H1 (cell line): ENCODE measurements around the gene UNC5B. TPM values are rescaled to one million over a fixed set of nuclear protein-coding genes. Genes with fewer than 3 reads are reported as not detected.

Experiments used
- CTCF ChIA-PET: fragments of 300-600 bp; sonication (Branson Sonifier 250); formaldehyde crosslinking; loops from one replicate; lab custom pipeline; 2021; ENCODE audit not compliant: partially characterized antibody; lab: Charles Lee
- POLR2A ChIA-PET: fragments of 300-600 bp; sonication (Branson Sonifier 250); formaldehyde crosslinking; loops from one replicate; lab custom pipeline; 2021; ENCODE audit warnings: inconsistent platforms; ENCODE audit not compliant: partially characterized antibody; lab: Charles Lee
- DNase-seq, 2 experiments: peaks; one replicate each; pipeline versions ENCODE4 v3.0.0 to v3.0.0-alpha.2; 2010 to 2022; ENCODE audit warnings: low spot score in 2 of 2, low read depth in 1 of 2, mixed read lengths in 1 of 2
- FAIRE-seq: peaks from 2 replicates; lab custom pipeline; 2011; peaks lifted over from hg19 to GRCh38; lab: Jason Lieb, UNC
- H2AFZ ChIP-seq: 2 replicates; pipeline ENCODE4 v1.8.1; 2012; ENCODE audit warnings: low read length, inconsistent platforms
- H2AK5ac ChIP-seq: 2 replicates; pipeline ENCODE4 v1.6.1; 2013; ENCODE audit warnings: low read depth, low read length
- H2BK120ac ChIP-seq: replicated peaks from 2 replicates; pipeline ENCODE3; 2013; ENCODE audit warnings: low read depth, low read length, inconsistent platforms
- H2BK12ac ChIP-seq: 2 replicates; pipeline ENCODE4 v1.6.1; 2013; ENCODE audit warnings: low read depth, low read length
- H2BK15ac ChIP-seq: 2 replicates; pipeline ENCODE4 v1.6.1; 2013; ENCODE audit warnings: low read length
- H2BK20ac ChIP-seq: 2 replicates; pipeline ENCODE4 v1.6.1; 2013; ENCODE audit warnings: low read length
- H2BK5ac ChIP-seq: 2 replicates; pipeline ENCODE4 v1.6.1; 2013; ENCODE audit warnings: low read depth, low read length
- H3K14ac ChIP-seq: 2 replicates; pipeline ENCODE4 v1.6.1; 2013; ENCODE audit warnings: inconsistent platforms; ENCODE audit not compliant: insufficient read length
- H3K18ac ChIP-seq: 2 replicates; pipeline ENCODE4 v1.6.1; 2013; ENCODE audit warnings: low read length; ENCODE audit errors: extremely low read depth
- H3K23ac ChIP-seq: 2 replicates; pipeline ENCODE4 v1.6.1; 2013; ENCODE audit warnings: inconsistent platforms; ENCODE audit not compliant: insufficient read length
- H3K23me2 ChIP-seq: 2 replicates; pipeline ENCODE4 v1.6.1; 2013; ENCODE audit warnings: low read depth, low read length
- H3K27ac ChIP-seq: 2 replicates; pipeline ENCODE4 v1.6.1; 2011; ENCODE audit warnings: low read depth, low read length, inconsistent platforms
- H3K27me3 ChIP-seq, 4 experiments: replicated peaks in 1 of 4; 1 replicate in 1 of 4; 2 replicates in 3 of 4; pipeline versions ENCODE4 v1.6.1 to v1.8.1; 2011 to 2013; ENCODE audit warnings: low read length in 3 of 4, mild to moderate bottlenecking in 3 of 4, inconsistent platforms in 2 of 4, mixed read lengths in 2 of 4, moderate library complexity in 1 of 4; ENCODE audit not compliant: control insufficient read depth in 3 of 4, insufficient read depth in 3 of 4; ENCODE audit errors: extremely low read depth in 1 of 4
- H3K36me3 ChIP-seq, 4 experiments: 2 replicates each; pipeline versions ENCODE4 v1.6.1 to v1.8.1; 2011 to 2013; ENCODE audit warnings: mild to moderate bottlenecking in 4 of 4, low read length in 3 of 4, moderate library complexity in 2 of 4, control low read depth in 1 of 4, inconsistent platforms in 1 of 4; ENCODE audit not compliant: insufficient read depth in 4 of 4, control insufficient read depth in 2 of 4
- H3K4ac ChIP-seq: replicated peaks from 2 replicates; pipeline ENCODE3; 2013; ENCODE audit warnings: low read length, low read depth, mixed read lengths, inconsistent platforms; ENCODE audit not compliant: insufficient read length
- H3K4me1 ChIP-seq, 4 experiments: replicated peaks in 1 of 4; 1 replicate in 1 of 4; 2 replicates in 3 of 4; pipeline versions ENCODE4 v1.6.1 to v1.8.1; 2011 to 2013; ENCODE audit warnings: low read length in 3 of 4, inconsistent platforms in 2 of 4, mixed read lengths in 1 of 4; ENCODE audit not compliant: insufficient read depth in 4 of 4, control insufficient read depth in 3 of 4
- H3K4me2 ChIP-seq, 2 experiments: 2 replicates each; pipeline versions ENCODE4 v1.6.1 to v1.8.1; 2011 to 2013; ENCODE audit warnings: low read depth in 2 of 2, low read length in 2 of 2, control low read depth in 1 of 2, inconsistent platforms in 1 of 2, mild to moderate bottlenecking in 1 of 2; ENCODE audit not compliant: insufficient read depth in 1 of 2
- H3K4me3 ChIP-seq, 4 experiments: fragments of 200-600, 300-600 bp in 1 of 4; sonication (generic), shearing (Covaris generic), sonication (Bioruptor Twin) in 1 of 4; 2 replicates each; pipeline versions ENCODE4 v1.5.1 to v1.8.1; 2011 to 2016; ENCODE audit warnings: low read length in 4 of 4, low read depth in 3 of 4, control low read depth in 2 of 4, inconsistent platforms in 2 of 4, mild to moderate bottlenecking in 2 of 4, mixed read lengths in 1 of 4, moderate library complexity in 1 of 4; ENCODE audit not compliant: insufficient read depth in 2 of 4; ENCODE audit errors: extremely low read depth in 1 of 4
- H3K56ac ChIP-seq: replicated peaks from 2 replicates; pipeline ENCODE3; 2013; ENCODE audit warnings: low read depth, mild to moderate bottlenecking, mixed read lengths, low read length, inconsistent platforms; ENCODE audit not compliant: insufficient read length
- H3K79me1 ChIP-seq: 2 replicates; pipeline ENCODE4 v1.6.1; 2013; ENCODE audit warnings: low read depth, low read length, control low read depth
- H3K79me2 ChIP-seq, 2 experiments: 2 replicates each; pipeline versions ENCODE4 v1.6.1 to v1.8.1; 2012 to 2013; ENCODE audit warnings: low read length in 2 of 2, mild to moderate bottlenecking in 2 of 2, inconsistent platforms in 1 of 2; ENCODE audit not compliant: insufficient read depth in 2 of 2, control insufficient read depth in 1 of 2
- H3K9ac ChIP-seq, 4 experiments: replicated peaks in 1 of 4; 1 replicate in 1 of 4; 2 replicates in 3 of 4; pipeline versions ENCODE4 v1.6.1 to v1.8.1; 2011 to 2013; ENCODE audit warnings: low read depth in 3 of 4, low read length in 3 of 4, control low read depth in 2 of 4, mild to moderate bottlenecking in 2 of 4, moderate library complexity in 2 of 4, inconsistent platforms in 1 of 4; ENCODE audit errors: extremely low read depth in 1 of 4
- H3K9me3 ChIP-seq, 2 experiments: 2 replicates each; pipeline versions ENCODE4 v1.6.1 to v1.8.1; 2012 to 2013; ENCODE audit warnings: mild to moderate bottlenecking in 2 of 2, moderate library complexity in 2 of 2, control low read depth in 1 of 2, inconsistent platforms in 1 of 2, low read depth in 1 of 2, low read length in 1 of 2, mixed read lengths in 1 of 2; ENCODE audit not compliant: insufficient read depth in 2 of 2
- H4K20me1 ChIP-seq, 2 experiments: replicated peaks in 1 of 2; 2 replicates each; pipeline versions ENCODE3 to v1.8.1; 2011 to 2013; ENCODE audit warnings: inconsistent platforms in 2 of 2, low read length in 2 of 2, mild to moderate bottlenecking in 1 of 2; ENCODE audit not compliant: insufficient read depth in 2 of 2, control insufficient read depth in 1 of 2
- H4K5ac ChIP-seq: 2 replicates; pipeline ENCODE4 v1.6.1; 2013; ENCODE audit warnings: low read length, low read depth, mixed read lengths, inconsistent platforms; ENCODE audit not compliant: insufficient read length
- H4K8ac ChIP-seq: 2 replicates; pipeline ENCODE4 v1.8.0; 2013; ENCODE audit warnings: mild to moderate bottlenecking, moderate library complexity, low read length, inconsistent platforms; ENCODE audit not compliant: insufficient read depth; ENCODE audit errors: extremely low read depth
- H4K91ac ChIP-seq: replicated peaks from 2 replicates; pipeline ENCODE3; 2013; ENCODE audit warnings: low read length, mixed read lengths, inconsistent platforms; ENCODE audit not compliant: insufficient read length
- BCL11A ChIP-seq, 2 experiments: IDR thresholded peaks; one replicate each; pipeline ENCODE4 v1.6.1; 2011; ENCODE audit warnings: low read depth in 2 of 2, low read length in 2 of 2, mild to moderate bottlenecking in 2 of 2
- EZH2 ChIP-seq: fragments of 200-600 bp; sonication (generic); IDR thresholded peaks from 2 replicates; pipeline ENCODE4 v1.7.1; 2012; ENCODE audit warnings: low read depth, mild to moderate bottlenecking, moderate library complexity, low read length, inconsistent platforms; ENCODE audit not compliant: severe bottlenecking
- FOSL1 ChIP-seq: IDR thresholded peaks from 2 replicates; pipeline ENCODE4 v1.6.1; 2011; ENCODE audit warnings: mild to moderate bottlenecking, low read depth, low read length, moderate library complexity; ENCODE audit not compliant: insufficient read depth
- GABPA ChIP-seq: IDR thresholded peaks from 2 replicates; pipeline ENCODE4 v1.6.1; 2011; ENCODE audit warnings: mild to moderate bottlenecking, low read length, moderate library complexity, borderline replicate concordance; ENCODE audit not compliant: insufficient read depth
- HDAC2 ChIP-seq, 2 experiments: fragments of 300-600 bp in 1 of 2; sonication (generic) in 1 of 2; IDR thresholded peaks; 2 replicates each; pipeline ENCODE4 v1.6.1; 2011 to 2012; ENCODE audit warnings: low read depth in 2 of 2, low read length in 2 of 2, mild to moderate bottlenecking in 2 of 2, moderate library complexity in 2 of 2, borderline replicate concordance in 1 of 2, inconsistent platforms in 1 of 2
- JUN ChIP-seq: IDR thresholded peaks from 2 replicates; pipeline ENCODE4 v1.6.1; 2011; ENCODE audit warnings: low read depth, mild to moderate bottlenecking, improper control_type of control experiment, low read length
- PHF8 ChIP-seq: fragments of 200-600 bp; sonication (generic); conservative IDR thresholded peaks from 2 replicates; pipeline ENCODE4 v1.7.1; 2012; ENCODE audit warnings: low read depth, mild to moderate bottlenecking, inconsistent platforms, low read length, moderate library complexity
- POLR2AphosphoS5 ChIP-seq: IDR thresholded peaks from 2 replicates; pipeline ENCODE4 v1.6.1; 2011; ENCODE audit warnings: low read depth, low read length
- SP2 ChIP-seq: IDR thresholded peaks from 2 replicates; pipeline ENCODE4 v1.6.1; 2012; ENCODE audit warnings: mild to moderate bottlenecking, low read length, inconsistent platforms
- TBP ChIP-seq: IDR thresholded peaks from 2 replicates; pipeline ENCODE4 v1.6.1; 2011; ENCODE audit warnings: low read depth, low read length, improper control_type of control experiment
- TEAD4 ChIP-seq: IDR thresholded peaks from 2 replicates; pipeline ENCODE4 v1.6.1; 2012; ENCODE audit warnings: low read depth, low read length, inconsistent platforms, mixed read lengths
- WGBS, 2 experiments: shearing (Covaris generic) in 1 of 2; methylation state at CpG; one replicate each; pipeline versions ENCODE4 v1.1.6 to v1.1.7; 2013 to 2015; ENCODE audit warnings: low lambda C conversion rate in 2 of 2, mixed read lengths in 2 of 2, inconsistent platforms in 1 of 2, low coverage in 1 of 2, missing lambda C conversion rate in 1 of 2; ENCODE audit not compliant: insufficient replicate concordance in 2 of 2, insufficient coverage in 1 of 2, insufficient read length in 1 of 2; ENCODE audit errors: extremely low coverage in 1 of 2, missing lambda C conversion rate in 1 of 2; 5-methylcytosine and 5-hydroxymethylcytosine counted together
- polyA plus RNA-seq, 7 experiments: library from polyadenylated mRNA; depleted of rRNA in 3 of 7; stranded (reverse) in 5 of 7; unstranded in 2 of 7; fragments of >200 nt in 5 of 7; fragments of 200-250 nt in 2 of 7; gene quantifications; 1 replicate in 5 of 7; 2 replicates in 1 of 7; 4 replicates in 1 of 7; pipeline versions ENCODE4 v1.2.1 to v1.2.3, GENCODE V29; 2011 to 2013; ENCODE audit warnings: missing spikeins in 2 of 7, mixed read lengths in 2 of 7
- total RNA-seq: library from RNA; stranded (reverse); fragmentation: NEBNext Ultra II Directional; extraction: Animal tissue kit (Norgen Biotek cat#: 25700); gene quantifications from 2 replicates; pipeline ENCODE4 v1.2.1, GENCODE V29; 2021

Gene UNC5B
- total and polyA plus RNA-seq, 2 of the 8 experiments (the other 6 are each of a cell fraction or from before 2014, with no cell fraction given): 27.9 to 31.8 TPM

GRCh38 chr10:71280825-71281224, 68.5 kb downstream of the UNC5B start:
- Histone ChIP-seq H3K23me2 (no peaks in the 10 kb centered on the region), H2BK5ac (no peak overlapping the region), H4K20me1 (peaks cover 0 to 6% of the 10 kb centered on the region in 2 experiments), H3K27ac (no peak overlapping the region), H3K4ac (no peak overlapping the region), H3K4me2 (no peak overlapping the region), H2BK15ac (no peak overlapping the region), H3K27me3 (no peaks in the 10 kb centered on the region), H4K5ac (no peak overlapping the region), H3K36me3 (peaks cover 0 to 5% (median 2%) of the 10 kb centered on the region in 4 experiments; a peak in 1 of 8 replicates), H3K23ac (no peak overlapping the region), H3K56ac (no peak overlapping the region), H3K4me1 (peaks cover 0 to 22% (median 16%) of the 10 kb centered on the region in 4 experiments; a peak in 6 of 7 replicates), H4K91ac (no peak overlapping the region), H2AFZ (no peak overlapping the region), H4K8ac (no peak overlapping the region), H3K79me2 (peaks cover 0 to 4% of the 10 kb centered on the region in 2 experiments; a peak in 1 of 4 replicates), H3K18ac (no peak overlapping the region), H3K9me3 (no peaks in the 10 kb centered on the region), H3K4me3 (no peak overlapping the region), H2AK5ac (no peak overlapping the region), H2BK12ac (no peak overlapping the region), H3K9ac (no peak overlapping the region; a peak in 1 of 7 replicates), H2BK20ac (no peak overlapping the region), H3K79me1 (peaks cover 2% of the 10 kb centered on the region; the same call in 1 of the 2 replicates), H3K14ac (no peak overlapping the region), H2BK120ac (no peak overlapping the region)
- DNase-seq (no peak), FAIRE-seq (no peak)
- whole genome bisulfite sequencing, 2 experiments: 57% methylated on average over 3 of the region's 3 CpGs; no CpG with 5 or more reads in 1 of the 2 experiments
- CTCF ChIA-PET: interaction anchor here (0.7 to 11.2 kb wide), 7 partner anchors 9 to 604 kb away, joined by 3 to 175 read pairs (median 4); no protein-coding TSS in a partner anchor
- TF ChIP-seq TBP: no peak
- no peak for TF ChIP-seq GABPA
- no peak for TF ChIP-seq FOSL1
- no peak for TF ChIP-seq SP2
- no peak for TF ChIP-seq TEAD4
- no peak for TF ChIP-seq BCL11A (IDR thresholded peaks at IDR 0.05; ENCODE audit: low read depth in 2 of 2, low read length in 2 of 2)
- TF ChIP-seq EZH2: no peak
- no peak for TF ChIP-seq PHF8
- TF ChIP-seq POLR2AphosphoS5: no peak
- no peak for TF ChIP-seq JUN
- no peak for TF ChIP-seq HDAC2 (IDR thresholded peaks at IDR 0.05; ENCODE audit: borderline replicate concordance in 1 of 2, low read depth in 2 of 2, low read length in 2 of 2)
- POLR2A ChIA-PET: interaction anchor here (3.8 kb wide), 1 partner anchor 11 kb away, joined by 13 read pairs; no protein-coding TSS in a partner anchor
